COLO829 (cell line): ENCODE data around the gene ZCCHC10.
"Not testable (repeated sequence)": the region's sequence is repeated elsewhere in the genome, so short reads cannot be mapped to it uniquely, and the experiment has no call there.

Experiments
- DNase-seq: peaks from one replicate; pipeline ENCODE4 v3.0.0; 2012; ENCODE audit warnings: low spot score

Gene ZCCHC10

DNA sequence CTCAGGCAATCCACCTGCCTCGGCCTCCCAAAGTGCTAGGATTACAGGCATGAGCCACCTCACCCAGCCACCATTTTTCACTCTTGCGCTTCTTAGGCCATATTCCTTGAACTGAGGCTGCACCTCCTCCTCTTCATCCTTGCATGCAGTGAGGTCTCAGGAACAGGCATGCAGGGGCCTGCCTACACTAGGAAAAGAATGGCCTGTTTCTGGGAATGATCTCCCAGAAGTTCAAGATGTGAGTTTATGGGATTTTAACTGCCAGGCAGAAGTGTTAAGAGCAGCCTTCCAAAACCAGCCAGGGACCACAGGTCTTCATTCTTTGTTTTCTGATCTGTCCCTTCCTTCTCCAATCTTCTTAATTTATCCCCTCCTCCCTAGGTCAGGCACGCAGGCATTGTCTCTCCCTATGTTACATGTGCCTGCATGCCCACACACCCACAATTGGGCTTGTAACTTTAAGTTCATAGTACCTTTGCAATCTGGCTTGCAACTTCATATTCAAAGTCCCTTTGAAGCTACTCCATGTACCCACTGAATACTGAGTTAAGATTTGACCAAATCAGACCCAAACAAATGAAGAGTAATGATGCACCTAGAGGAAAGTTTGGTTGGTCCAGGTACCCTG, 14.9 kb upstream of the ZCCHC10 start:
- DNase-seq = no peak

DNA sequence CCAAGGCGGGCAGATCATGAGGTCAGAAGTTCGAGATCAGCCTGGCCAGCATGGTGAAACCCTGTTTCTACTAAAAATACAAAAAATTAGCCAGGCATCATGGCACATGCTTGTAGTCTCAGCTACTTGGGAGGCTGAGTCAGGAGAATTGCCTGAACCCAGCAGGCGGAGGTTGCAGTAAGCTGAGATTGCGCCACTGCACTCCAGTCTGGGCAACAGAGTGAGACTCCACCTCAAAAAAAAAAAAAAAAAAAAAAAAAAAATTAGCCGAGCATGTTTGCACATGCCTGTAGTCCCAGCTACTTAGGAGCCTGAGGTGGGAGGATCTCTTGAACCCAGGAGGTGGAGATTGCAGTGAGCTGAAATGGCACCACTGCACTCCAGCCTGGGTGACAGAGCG, 10.3 kb upstream of the ZCCHC10 start:
- not testable (repeated sequence) for DNase-seq

DNA sequence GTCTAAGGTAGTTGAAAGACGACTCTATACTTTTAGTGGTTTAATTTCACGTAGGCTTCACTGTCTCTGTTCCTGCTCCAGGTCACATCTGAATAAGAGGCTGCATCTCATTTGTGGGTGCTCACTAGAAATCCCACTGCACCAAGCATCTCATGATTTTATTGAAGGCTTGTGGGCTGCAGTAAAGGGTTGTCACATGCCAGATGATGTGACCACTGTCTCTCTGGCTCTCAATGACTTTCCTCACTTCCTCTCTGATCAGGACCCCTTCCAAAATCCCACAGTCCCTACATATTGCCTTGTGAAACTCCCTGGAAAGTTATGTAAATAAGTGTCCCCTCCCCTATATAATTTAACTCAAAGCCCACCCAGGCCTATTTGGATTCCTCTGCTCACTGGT, 8.9 kb upstream of the ZCCHC10 start:
- DNase-seq = no peak

DNA sequence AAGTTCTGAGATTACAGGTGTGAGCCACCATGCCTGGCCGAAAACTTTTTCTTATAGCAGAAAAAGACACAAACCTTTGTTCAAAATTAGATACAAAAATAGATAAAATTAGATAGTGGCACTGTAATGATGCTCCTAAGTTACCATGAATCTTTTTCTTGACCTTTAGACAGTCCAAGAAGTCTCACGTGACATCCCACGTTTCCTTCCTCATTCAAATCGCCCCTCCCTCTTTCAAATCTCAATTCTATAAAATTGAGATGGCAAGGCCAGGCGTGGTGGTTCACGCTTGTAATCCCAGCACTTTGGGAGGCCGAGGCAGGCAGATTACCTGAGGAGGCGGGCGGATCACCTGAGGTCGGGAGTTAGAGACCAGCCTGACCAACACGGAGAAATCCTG, 7.7 kb upstream of the ZCCHC10 start:
- DNase-seq = no peak

DNA sequence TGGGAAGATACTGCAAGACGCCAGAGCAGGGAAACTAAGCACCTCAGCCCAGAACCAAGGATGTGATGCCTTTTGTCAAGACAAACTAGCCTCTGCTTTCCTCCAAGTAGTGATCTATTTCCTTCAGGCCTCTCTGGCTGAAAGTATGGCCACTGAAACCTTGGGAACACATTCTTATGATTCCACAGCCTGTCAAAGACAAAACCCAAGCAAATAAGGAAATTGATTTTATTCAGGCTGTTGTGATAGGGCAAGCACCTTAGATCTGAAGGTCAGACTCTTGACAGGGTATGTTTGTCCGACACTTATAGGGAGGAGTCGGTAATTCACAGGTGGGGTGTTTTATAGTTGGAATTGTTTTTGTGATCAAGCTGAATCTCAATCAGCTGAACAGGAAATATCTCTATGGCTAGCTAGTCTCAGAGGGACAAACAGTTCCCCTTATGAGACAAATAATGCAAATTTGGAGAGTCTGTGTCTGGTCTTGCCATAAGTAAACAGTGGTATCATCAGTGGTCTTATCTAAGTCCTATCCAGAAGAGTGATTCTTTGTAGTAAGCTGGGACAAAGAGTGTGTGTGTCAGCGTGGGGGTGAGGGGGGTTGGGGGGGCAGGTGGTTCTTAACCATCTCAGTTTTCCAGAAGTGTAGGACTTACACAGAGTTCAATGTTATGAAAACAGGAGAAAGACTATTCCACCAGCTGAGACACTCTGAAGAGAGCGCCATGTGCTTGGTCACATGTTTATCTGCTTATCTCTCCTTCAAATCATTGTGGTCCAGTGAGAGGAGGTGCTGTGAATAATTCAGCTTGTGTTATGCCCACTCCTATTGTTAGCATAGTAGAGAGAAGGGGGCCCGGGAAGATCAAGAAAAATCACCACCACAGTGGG, 6.7 kb upstream of the ZCCHC10 start:
- peak; percentile 74 for DNase-seq

DNA sequence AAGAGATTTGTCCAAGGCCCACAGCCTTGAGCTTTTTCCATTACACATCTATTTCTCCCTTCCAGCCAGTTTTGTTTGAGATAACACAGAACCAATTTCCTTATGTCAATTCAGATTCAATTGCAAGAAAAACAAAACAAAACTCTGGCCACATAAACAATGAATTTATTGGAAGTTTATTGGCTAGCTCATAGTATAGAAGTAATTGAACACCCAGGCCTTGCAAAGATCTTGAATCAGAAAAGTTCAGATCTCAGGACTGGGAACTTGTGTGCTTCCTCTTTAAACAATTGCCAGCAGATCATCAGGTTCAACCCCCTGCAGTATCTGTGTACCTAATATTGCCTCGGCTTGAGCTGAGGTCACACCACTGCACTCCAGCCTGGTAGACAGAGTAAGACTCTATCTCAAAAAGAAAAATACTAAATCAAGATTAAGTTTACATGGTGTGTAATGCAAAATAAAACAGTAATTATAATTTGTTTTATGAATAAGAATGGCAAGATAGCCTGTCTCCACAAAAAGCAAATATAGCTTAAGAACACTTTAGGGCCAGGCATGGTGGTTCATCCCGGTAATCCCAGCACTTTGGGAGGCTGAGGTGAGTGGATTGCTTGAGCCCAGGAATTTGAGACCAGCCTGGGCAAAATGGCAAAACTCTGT, 4.1 kb upstream of the ZCCHC10 start:
- DNase-seq = no peak

DNA sequence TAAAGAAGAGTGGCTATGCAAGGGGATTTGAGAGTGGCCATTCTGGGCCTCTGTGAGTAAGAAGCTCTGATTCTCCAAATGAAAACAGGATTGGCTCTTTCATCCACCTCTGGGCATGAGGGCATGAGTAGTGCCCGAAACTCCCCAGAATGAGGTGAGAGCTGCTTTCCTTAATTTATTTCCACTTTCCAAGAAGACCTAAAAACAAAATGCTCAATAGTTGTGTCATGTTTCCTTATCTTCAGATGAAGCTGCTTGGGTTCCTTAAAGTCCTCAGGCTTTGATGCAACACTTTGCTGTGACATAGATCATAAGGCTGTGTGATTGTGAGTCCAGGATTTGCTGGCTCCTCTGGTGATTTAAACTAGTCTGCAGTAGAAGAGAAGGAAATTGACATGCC, 3.1 kb upstream of the ZCCHC10 start:
- DNase-seq = no peak

DNA sequence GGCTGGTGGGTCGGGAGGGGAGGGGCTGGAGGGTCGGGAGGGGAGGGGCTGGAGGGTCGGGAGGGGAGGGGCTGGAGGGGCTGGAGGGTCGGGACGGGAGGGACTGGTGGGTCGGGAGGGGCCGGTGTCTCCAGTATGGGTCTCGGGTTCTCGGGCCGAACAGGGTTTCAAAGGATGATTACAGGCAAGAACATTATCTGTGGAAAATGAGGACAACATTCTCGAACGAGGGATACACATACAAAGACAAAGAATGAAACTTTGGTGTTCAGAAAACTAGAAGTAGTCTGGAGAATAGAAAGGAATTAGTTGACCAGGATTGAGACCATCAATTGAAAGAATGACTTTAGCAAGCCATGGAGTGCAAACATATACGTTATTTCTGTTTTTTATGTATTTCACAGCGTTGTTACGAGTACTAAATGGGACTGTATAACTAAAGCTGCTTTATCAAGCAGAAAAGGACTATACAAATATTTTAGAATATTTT, 360 bp upstream of the ZCCHC10 start:
- no peak for DNase-seq

DNA sequence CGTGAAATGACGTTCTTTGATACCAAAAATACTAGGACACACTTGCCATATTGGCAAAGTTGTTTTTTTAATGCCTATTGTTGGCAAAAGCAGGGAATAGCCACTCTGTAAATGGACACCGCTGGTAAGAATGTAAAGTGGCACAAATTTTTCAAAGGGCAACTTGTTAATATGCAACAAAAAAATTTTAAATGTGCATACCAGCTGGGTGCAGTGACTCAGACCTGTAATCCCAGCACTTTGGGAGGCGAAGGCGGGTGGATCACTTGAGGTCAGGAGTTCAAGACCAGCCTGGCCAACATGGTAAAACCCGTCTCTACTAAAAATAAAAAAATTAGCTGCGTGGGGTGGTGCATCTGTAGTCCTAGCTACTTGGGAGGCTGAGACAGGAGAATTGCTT, 6.9 kb downstream of the ZCCHC10 start:
- not testable (repeated sequence) for DNase-seq

DNA sequence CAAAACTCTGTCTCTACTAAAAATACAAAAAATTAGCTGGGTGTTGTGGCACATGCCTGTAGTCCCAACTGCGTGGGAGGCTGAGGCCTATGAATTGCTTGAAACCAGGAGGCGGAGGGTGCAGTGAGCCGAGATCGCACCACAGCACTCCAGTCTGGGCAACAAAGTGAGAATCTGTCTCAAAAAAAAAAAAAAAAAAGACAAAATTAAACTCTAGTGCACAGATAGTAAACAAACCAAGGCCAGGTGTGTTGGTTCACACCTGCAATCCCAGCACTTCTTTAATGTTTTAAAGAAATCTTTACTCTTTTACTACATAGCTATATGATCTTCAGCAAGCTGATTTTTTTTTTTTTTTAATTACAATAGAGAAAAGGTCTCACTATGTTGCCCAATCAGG, 8.4 kb downstream of the ZCCHC10 start:
- no peak for DNase-seq

DNA sequence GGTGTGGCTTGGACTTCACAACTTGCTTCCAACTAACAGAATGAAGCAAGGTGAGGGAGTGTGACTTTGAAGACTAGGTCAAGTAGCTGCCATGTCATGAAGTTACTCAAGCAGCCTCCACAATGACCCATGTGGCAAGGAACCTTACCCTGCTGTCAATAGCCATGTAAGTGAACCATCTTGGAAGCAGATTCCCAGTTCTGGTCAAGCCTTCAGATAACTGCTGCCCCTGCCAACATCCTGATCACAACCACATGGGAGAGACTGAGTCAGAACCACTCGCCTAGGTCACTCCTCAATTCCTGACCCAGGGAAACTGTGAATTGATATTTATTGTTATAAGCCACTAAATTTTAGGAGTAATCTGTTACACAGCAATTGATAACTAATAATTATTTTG, 10.9 kb downstream of the ZCCHC10 start:
- DNase-seq = no peak

DNA sequence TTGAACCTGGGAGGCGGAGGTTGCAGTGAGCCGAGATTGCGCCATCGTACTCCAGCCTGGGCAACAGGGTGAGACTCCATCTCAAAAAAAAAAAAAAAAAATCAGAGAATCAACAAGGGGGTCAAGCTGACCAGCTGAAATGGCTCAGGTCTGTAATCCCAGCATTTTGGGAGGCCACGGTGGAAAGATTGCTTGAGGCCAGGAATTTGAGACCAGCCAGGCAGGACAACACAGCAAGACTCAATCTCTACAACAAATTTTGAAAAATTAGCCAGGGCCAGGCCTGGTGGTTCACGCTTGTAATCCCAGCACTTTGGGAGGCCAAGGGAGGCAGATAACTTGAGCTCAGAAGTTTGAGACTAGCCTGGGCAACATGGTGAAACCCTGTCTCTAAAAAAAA, 17.9 kb downstream of the ZCCHC10 start:
- not testable (repeated sequence) for DNase-seq

DNA sequence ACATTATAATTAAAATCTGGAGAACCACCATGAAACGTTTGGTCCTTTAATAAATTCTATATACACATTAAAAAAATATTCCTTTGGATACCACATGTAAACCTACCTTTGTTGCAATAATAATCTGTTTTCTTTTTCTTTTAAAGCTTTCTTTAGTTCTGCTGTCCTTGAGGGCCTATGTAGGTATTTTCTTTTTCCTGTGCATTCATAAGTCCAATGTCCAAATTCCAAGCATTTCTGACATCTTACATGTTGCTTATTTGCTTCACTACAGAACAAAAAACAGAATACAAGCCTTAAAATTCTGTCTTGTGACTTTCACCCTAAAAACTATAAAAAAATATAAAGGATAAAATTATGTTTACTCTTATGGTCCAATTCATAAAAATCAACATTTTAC, 19.7 kb downstream of the ZCCHC10 start:
- no peak for DNase-seq

DNA sequence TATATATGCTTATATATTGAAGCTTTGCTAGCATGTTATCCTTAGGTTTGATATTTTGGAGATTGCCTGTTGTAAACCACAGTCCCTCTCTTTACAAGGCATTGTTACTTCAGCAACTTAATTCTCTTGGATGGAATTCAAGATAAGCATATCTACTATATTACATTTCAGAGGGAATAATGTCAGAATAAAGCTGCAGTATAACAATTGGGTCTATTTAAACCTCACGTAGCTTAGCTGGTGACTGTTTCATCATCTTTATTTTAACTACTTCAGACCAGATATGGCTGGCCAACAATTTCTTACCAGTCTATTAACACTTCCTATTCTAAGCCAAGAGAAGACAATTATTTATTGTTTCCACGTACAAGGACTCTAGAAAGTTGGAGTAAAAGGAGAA, 27.1 kb downstream of the ZCCHC10 start:
- DNase-seq = peak; percentile 4

DNA sequence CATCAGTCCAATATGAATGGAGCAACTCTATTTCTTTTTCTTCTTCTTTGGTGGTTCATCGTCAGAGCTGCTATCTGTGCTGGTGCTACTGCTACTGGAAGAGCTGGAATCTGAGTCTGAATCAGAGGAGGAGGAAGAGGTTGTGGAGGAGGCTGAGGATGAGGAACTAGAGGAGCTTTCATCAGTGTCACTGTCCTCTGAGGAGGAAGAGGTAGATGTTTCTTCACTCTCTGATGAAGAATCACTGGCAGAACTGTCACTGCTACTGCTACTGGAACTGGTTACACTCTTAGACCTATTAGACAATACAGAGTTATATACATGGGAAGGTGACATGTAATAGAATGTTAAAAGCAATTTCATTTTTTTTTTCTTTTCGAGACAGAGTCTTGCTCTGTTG, 27.8 kb downstream of the ZCCHC10 start:
- no peak for DNase-seq

DNA sequence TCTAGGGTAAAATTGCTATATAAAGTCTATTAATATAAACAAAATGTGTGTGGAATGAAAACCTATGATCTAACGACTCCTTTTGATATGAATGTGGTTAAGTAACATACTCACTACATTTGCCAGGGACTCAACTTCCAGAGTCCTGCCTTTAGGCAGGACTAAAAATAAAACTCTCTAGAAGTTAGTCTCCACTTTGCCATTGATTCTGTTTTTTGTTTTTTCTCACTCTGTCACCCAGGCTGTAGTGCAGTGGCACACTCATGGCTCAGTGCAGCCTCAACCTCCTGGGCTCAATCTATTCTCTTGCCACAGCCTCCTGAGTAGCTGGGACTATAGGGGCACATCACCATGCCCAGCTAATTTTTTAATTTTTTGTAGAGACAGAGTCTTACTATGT, 30.0 kb downstream of the ZCCHC10 start:
- no peak for DNase-seq

DNA sequence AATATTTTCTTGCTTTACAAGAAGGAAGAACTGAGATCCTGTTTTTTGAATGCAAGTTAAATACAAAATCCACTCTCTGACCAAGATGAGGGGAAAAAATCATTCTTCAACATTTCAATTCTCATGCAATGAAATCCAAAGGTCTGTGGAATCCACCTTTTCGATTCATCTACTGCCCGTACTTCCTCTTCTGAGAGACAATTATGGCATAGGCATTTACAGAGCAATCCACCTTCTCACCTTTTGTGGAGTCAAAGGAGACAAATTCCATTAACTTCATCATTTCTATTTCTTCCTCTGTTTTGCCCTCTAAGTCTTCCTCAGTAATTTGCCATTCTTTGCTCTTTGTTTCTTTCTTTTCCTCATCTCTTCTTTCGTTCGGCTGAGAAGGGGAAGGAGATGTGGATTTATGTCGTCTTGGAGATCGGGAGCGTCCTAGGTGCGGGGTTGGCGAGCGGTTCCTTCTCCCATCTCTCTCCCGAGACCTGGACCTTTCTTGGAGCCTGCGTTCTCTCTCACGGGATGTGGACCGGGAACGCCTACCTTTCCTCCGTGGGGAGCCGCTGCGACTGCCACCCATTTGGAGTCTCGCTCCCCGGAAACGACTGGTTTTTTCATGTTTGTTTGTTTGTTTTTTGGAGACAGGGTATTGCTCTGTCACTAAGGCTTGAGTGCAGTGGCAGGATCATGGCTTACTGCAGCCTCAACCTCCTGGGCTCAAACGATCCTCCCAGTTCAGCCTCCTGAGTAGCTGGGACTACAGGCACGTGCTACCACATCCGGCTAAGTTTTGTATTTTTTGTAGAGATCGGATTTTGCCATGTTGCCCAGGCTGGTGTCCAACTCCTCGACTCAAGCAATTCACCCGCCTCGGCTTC, 38.6 kb downstream of the ZCCHC10 start:
- DNase-seq = no peak

DNA sequence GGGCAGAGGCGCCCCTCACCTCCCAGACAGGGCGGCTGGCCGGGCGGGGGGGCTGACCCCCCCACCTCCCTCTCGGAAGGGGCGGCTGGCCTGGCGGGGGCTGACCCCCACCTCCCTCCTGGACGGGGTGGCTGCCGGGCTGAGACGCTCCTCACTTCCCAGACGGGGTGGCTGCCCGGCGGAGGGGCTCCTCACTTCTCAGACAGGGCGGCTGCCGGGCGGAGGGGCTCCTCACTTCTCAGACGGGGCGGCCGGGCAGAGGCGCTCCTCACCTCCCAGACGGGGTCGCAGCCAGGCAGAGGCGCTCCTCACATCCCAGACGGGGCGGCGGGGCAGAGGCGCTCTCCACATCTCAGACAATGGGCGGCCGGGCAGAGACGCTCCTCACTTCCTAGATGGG, 43.4 kb downstream of the ZCCHC10 start:
- not testable (repeated sequence) for DNase-seq

DNA sequence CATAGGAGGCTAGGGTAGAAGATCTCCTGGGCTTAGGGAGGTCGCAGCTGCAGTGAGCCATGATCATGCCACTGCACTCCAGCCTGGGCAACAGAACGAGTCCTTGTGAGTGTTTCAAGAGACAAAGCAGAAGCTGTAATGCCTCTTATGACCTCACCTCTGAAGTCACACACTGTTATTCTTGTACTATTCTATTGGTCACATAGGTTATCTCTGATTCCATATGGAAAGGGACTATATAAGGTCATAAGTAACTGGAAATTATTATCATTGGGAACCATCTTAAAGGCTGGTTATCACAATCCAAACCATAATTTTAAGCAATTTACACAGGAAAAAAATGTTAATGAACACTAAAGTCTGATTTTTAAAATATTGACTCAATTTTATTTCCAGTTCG, 45.1 kb downstream of the ZCCHC10 start:
- DNase-seq = no peak

DNA sequence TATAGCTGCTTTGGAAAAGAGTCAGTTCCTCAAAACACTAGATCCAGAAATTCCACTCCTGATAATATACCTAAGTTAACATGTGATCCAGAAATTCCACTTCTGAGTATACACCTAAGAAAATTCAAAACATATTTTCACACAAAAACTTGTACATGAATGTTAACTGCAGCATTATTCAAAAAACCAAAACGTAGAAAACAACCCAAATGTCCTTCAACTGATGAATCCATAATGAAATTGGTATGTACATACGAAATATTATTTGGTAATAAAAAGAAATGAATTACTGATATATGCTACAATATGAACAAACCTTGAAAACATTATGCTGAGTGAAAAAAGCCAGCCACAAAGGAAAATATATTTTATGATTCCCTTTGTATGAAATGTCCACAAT, 46.4 kb downstream of the ZCCHC10 start:
- DNase-seq = no peak

DNA sequence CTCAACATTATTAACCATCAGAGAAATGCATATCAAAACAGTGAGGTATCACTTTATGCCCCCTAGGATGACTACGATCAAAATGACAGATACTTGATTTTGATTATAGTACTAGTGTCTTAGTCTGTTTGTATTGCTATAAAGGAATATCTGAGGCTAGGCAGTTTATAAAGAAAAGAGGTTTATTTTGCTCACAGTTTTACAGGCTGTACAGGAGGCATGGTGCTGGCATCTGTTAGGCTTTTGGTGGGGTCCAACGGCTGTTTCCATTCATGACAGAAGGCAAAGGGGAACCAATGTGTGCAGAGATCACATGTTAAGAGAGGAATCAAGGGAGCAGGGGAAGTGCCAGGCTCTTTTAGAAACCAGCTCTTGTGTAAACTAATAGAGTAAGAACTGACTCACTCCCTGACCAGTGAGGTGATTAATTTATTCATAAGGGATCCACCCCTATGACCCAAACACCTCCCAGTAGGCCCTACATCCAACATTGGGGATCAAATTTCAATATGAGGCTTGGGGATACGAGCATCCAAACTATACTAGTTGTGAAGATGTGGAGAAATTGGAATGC, 46.9 kb downstream of the ZCCHC10 start:
- no peak for DNase-seq

DNA sequence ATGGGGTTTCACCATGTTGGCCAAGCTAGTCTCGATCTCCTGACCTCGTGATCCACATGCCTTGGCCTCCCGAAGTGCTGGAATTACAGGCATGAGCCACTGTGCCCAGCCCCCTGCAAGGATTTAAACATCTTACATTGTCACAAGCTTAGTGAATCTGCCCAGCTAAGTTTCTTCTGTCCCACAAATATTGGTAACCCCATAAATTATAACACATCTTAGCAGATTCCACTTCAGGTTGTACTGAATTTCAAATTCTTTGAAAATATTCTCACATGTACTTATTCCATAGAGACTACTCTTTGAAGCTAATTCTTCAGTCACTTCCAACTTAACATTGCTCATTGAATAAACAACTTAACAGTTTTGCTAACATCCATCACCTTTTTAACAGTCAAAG, 49.5 kb downstream of the ZCCHC10 start:
- no peak for DNase-seq
